GM12872 (cell line): Measurements from ENCODE around the gene NPHP4.

Source experiments
- TF ChIP-seq, protein P1 (sequence below): IDR thresholded peaks from 3 replicates; pipeline ENCODE4 v1.5.1; 2011; ENCODE audit warnings: low read depth, mild to moderate bottlenecking, low read length, moderate library complexity; ENCODE audit not compliant: insufficient read depth

The NPHP4 gene

DNA sequence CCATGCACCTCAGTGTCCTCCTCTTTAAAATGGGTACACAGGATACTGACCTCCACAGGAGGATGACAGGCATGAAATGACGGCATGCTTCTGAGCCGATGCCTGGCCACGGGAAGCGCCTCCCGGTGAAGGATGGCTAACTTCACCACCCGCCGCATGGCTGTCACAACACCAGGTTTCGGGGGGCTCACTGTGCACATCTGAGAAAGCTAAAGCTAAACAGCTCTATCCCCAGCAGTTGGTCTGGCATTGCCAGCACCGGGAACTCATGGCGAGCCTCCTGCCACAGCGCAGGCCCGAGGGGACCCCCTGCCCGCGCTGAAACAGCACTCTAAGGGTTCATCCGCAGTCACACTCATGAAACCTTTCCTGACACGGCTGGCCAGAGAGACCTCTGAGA is 16.0 kb downstream of the NPHP4 start:
- TF ChIP-seq, protein P1, sequence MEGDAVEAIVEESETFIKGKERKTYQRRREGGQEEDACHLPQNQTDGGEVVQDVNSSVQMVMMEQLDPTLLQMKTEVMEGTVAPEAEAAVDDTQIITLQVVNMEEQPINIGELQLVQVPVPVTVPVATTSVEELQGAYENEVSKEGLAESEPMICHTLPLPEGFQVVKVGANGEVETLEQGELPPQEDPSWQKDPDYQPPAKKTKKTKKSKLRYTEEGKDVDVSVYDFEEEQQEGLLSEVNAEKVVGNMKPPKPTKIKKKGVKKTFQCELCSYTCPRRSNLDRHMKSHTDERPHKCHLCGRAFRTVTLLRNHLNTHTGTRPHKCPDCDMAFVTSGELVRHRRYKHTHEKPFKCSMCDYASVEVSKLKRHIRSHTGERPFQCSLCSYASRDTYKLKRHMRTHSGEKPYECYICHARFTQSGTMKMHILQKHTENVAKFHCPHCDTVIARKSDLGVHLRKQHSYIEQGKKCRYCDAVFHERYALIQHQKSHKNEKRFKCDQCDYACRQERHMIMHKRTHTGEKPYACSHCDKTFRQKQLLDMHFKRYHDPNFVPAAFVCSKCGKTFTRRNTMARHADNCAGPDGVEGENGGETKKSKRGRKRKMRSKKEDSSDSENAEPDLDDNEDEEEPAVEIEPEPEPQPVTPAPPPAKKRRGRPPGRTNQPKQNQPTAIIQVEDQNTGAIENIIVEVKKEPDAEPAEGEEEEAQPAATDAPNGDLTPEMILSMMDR, result no peak

DNA sequence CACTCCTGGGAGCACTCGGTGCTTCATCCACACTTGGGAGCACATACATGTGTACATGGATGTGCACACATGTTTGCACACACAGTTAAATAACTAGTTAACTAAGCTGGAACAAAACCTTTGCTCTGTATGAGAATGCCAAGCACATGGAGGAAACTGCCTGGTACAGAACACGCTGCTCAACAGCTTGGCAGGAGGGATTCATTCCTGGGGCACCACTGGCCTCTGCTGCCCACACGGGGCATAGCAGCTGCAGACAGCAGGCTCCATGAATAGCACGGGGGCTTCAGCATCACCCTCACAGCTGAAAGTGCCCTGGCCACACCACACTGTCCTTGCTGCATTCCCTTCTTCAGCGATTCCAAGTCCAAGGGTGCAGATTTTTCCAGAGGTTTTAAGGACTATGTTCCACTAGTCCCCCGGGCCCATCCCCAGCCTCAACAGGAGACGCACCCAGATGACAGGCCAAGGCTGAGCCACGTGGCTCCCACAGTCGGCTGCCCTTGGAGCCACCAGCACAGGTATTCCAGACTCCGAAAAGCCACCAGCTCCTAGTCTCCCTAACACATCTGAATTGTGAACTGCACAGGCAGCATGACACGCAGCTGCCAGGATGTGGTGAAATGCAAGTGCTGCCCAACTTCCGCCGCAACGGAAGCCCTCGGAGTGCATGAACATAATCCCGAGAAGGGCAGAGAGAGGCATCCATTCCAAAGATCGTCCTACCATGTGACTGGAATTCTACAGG is 16.9 kb downstream of the NPHP4 start:
- TF ChIP-seq, protein P1, result peak; percentile 73

DNA sequence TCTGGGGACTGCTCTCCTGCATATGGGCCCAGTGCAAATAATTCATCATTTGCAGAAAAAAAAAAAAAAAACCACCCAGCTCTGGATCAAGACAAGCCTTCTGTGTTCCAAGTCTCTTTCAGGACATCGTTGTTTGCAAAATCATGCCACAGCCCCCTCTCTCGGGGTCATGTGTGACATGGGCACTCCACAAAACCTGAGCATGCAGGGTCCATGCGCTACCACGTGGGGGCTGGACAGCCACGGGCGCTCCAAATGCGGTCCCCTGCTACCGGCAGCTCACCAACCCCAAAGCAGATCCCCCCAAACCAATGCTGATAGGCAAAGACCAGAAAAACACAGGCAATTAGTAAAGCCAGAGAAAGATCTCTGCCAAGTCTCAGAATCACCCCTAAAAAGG is 17.6 kb downstream of the NPHP4 start:
- TF ChIP-seq, protein P1, result no peak

DNA sequence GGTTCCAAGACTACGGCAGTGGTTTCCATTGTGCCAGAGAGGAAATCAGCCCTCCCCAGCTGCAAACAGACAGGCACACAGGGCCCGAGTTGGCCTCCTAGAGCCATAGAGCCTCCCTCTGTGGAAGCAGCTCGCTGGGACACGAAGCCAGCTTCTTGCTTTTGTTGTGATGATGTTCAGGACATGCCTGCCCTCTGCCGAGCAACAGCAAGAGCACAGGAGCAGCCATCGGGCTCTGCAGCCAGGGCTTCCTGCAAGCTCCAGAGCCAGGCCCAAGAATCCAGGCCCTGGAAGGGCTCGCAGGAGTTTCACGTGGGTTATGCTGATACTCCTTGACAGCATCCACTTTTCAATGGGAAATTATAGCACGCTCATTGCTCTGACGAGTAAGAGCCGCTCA is 18.5 kb downstream of the NPHP4 start:
- TF ChIP-seq, protein P1, result no peak

DNA sequence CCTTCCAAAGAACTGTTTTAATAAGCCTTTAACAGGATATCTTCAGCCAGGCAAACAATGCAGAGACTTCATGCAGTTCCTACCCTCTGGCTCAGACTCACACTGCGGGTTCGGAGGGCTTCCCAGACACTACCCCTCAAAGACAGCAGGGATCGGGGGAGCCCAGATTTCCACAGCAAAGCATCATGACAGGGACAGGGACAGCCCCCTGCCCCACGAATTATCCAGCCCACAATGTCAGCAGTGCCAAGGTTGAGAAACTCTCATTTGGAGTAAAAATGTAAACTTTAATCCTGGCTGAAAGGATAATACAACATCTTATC is 20.1 kb downstream of the NPHP4 start:
- TF ChIP-seq, protein P1, result no peak

DNA sequence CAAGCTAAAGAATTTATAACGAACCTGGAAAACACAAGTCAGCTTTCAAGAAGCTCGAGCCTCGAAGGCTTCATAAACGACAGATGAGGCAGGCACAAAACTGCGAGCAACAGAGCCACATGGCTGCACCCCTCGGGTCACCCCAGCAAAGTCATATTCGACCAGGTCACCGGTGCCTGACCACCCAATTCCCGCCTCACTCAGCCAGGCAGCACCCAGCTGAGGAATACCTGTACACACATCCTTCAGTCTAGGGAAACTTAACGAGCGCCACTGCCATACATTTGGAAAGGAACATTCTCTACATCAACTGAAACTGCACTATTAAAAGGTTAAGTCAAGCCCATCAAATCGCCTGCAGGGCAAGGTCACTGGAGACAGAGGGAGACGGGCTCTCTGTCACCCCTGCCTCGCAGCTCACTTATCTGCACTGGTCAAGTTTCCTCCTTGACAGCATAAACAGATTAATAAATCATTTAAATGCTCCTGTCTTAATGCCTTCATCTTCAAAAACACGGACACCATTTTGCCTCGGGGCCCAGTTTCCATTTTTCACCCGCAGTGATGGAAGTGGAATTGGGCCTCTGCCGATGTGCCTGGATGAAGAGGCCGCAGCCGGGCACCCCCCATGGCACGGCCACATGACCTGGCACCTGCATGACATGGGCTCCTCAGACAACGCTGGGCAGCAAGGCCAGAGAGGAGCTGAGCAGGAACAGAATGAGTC is 20.6 kb downstream of the NPHP4 start:
- TF ChIP-seq, protein P1, result no peak

DNA sequence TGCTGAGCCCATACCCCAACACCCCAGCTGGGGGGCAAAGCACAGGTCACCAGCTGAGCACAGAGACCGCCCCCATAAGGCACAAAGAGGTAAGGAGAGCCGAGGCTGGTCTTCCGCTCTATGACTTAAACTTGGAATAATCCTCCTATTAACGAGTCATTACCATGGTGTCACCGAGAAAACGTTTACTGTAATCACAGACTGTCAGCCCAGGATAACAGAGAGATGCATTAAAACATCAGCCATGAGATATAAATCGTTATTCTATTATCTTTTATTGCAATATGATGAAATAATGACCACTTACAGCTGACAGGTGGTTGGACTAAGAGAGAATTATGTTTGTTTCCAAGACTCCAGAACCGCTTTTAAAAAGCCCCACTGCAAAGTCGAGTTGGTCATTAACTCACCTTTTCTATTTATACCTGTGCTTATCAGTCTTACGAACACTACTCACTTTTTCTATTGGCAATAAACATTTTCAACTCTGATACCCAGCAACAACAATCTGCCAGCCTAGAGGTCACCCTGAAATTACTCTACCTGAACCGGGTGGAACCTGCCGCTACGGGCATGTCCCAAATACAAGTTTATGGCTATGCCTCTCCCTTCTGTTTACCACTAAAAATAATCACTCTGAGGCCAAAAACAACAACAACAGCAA is 21.5 kb downstream of the NPHP4 start:
- TF ChIP-seq, protein P1, result no peak
